HPDE6-E6E7 (cell line): Measurements from ENCODE around the gene PKP4.

Source experiments
- DNase-seq: peaks from one replicate; pipeline ENCODE4 v3.0.0; 2011; ENCODE audit warnings: missing footprints; ENCODE audit errors: extremely low spot score

The PKP4 gene

GRCh38 chr2:158586491-158586890 is 129.7 kb downstream of the PKP4 start:
- no peak for DNase-seq

- no peak for DNase-seq
Observed at GRCh38 chr2:158589303-158589702, 132.6 kb downstream of the PKP4 start.

- DNase-seq: no peak
Observed at GRCh38 chr2:158598862-158599517, 142.2 kb downstream of the PKP4 start.

GRCh38 chr2:158599609-158600008 is 142.9 kb downstream of the PKP4 start:
- DNase-seq: no peak

- DNase-seq: peak; percentile 52
Observed at GRCh38 chr2:158600155-158600802, 143.5 kb downstream of the PKP4 start.

GRCh38 chr2:158602027-158602426 is 145.3 kb downstream of the PKP4 start:
- no peak for DNase-seq

- DNase-seq: no peak
Observed at GRCh38 chr2:158603205-158603604, 146.5 kb downstream of the PKP4 start.

- no peak for DNase-seq
Observed at GRCh38 chr2:158603986-158604385, 147.2 kb downstream of the PKP4 start.

- no peak for DNase-seq
Observed at GRCh38 chr2:158610059-158610458, 153.3 kb downstream of the PKP4 start.

GRCh38 chr2:158616480-158617000 is 159.8 kb downstream of the PKP4 start:
- no peak for DNase-seq

- DNase-seq: no peak
Observed at GRCh38 chr2:158618891-158619490, 162.2 kb downstream of the PKP4 start.

GRCh38 chr2:158619496-158619895 is 162.7 kb downstream of the PKP4 start:
- DNase-seq: no peak

GRCh38 chr2:158620656-158621055 is 163.9 kb downstream of the PKP4 start:
- no peak for DNase-seq

GRCh38 chr2:158624071-158624667 is 167.4 kb downstream of the PKP4 start:
- no peak for DNase-seq

- no peak for DNase-seq
Observed at GRCh38 chr2:158624961-158625360, 168.2 kb downstream of the PKP4 start.

- no peak for DNase-seq
Observed at GRCh38 chr2:158629116-158629515, 172.4 kb downstream of the PKP4 start.

GRCh38 chr2:158633261-158633660 is 176.5 kb downstream of the PKP4 start:
- DNase-seq: no peak

GRCh38 chr2:158634627-158635026 is 177.9 kb downstream of the PKP4 start:
- no peak for DNase-seq

- no peak for DNase-seq
Observed at GRCh38 chr2:158635961-158636601, 179.3 kb downstream of the PKP4 start.

GRCh38 chr2:158637357-158637756 is 180.6 kb downstream of the PKP4 start:
- DNase-seq: no peak

- DNase-seq: no peak
Observed at GRCh38 chr2:158644139-158644538, 187.4 kb downstream of the PKP4 start.

- no peak for DNase-seq
Observed at GRCh38 chr2:158645299-158645698, 188.5 kb downstream of the PKP4 start.
